GM12878 (cell line): ENCODE data around the gene AGAP2. TPM values are rescaled to one million over a fixed set of nuclear protein-coding genes. Genes with fewer than 3 reads are reported as not detected.

Experiments used
- BACH1 ChIP-seq: fragments of 450-650 bp; IDR thresholded peaks from 2 replicates; pipeline ENCODE4 v1.6.1; 2017; ENCODE audit warnings: mild to moderate bottlenecking, borderline replicate concordance
- CBFB ChIP-seq: IDR thresholded peaks from 2 replicates; pipeline ENCODE4 v1.6.1; 2016; ENCODE audit warnings: antibody characterized with exemption, low read depth
- FOXK2 ChIP-seq: fragments of 450-650 bp; IDR thresholded peaks from 2 replicates; pipeline ENCODE4 v1.6.1; 2017; ENCODE audit warnings: mild to moderate bottlenecking, moderate library complexity
- KAT2A ChIP-seq: conservative IDR thresholded peaks from 2 replicates; pipeline ENCODE4 v1.6.1; 2011; ENCODE audit warnings: low read depth, low read length; ENCODE audit not compliant: control insufficient read depth
- NBN ChIP-seq: fragments of 450-650 bp; IDR thresholded peaks from 2 replicates; pipeline ENCODE4 v1.6.1; 2016
- NFXL1 ChIP-seq: fragments of 450-650 bp; IDR thresholded peaks from 2 replicates; pipeline ENCODE4 v1.6.1; 2017; ENCODE audit warnings: antibody characterized with exemption, mild to moderate bottlenecking, borderline replicate concordance
- NFYA ChIP-seq: IDR thresholded peaks from 2 replicates; pipeline ENCODE4 v1.6.1; 2011; ENCODE audit warnings: low read depth, mild to moderate bottlenecking, low read length, improper control_type of control experiment, borderline replicate concordance
- NR2C1 ChIP-seq: fragments of 450-650 bp; IDR thresholded peaks from 2 replicates; pipeline ENCODE4 v1.6.1; 2017; ENCODE audit warnings: antibody characterized with exemption, mild to moderate bottlenecking, moderate library complexity
- PKNOX1 ChIP-seq: fragments of 450-650 bp; IDR thresholded peaks from 2 replicates; pipeline ENCODE4 v1.6.1; 2016; ENCODE audit warnings: mild to moderate bottlenecking
- SP1 ChIP-seq: IDR thresholded peaks from one replicate; pipeline ENCODE4 v1.6.1; 2011; ENCODE audit warnings: low read depth, low read length
- SPI1 ChIP-seq: IDR thresholded peaks from 2 replicates; pipeline ENCODE4 v1.6.1; 2011; ENCODE audit warnings: low read depth, mild to moderate bottlenecking, low read length, moderate library complexity, borderline replicate concordance; ENCODE audit not compliant: insufficient read depth
- SREBF1 ChIP-seq: IDR thresholded peaks from 2 replicates; pipeline ENCODE4 v1.6.1; 2012; ENCODE audit warnings: mild to moderate bottlenecking, low read length
- TCF7 ChIP-seq: IDR thresholded peaks from 2 replicates; pipeline ENCODE4 v1.6.1; 2014; ENCODE audit warnings: antibody characterized with exemption, borderline replicate concordance
- ZBTB4 ChIP-seq: fragments of 450-650 bp; formaldehyde crosslinking; IDR thresholded peaks from 2 replicates; pipeline ENCODE4 v1.4.0; 2022; ENCODE audit warnings: mild to moderate bottlenecking, moderate library complexity
- polyA plus RNA-seq, 11 experiments: library from polyadenylated mRNA; depleted of rRNA in 4 of 11; unstranded in 6 of 11; stranded (reverse) in 5 of 11; fragments of >200 nt; fragmentation: Nextera tagmentation in 4 of 11; fragmentation: Illumina TruSeq in 1 of 11; extraction: Ambion mirVana in 4 of 11; extraction: Trizol in 1 of 11; gene quantifications; 1 replicate in 1 of 11; 2 replicates in 10 of 11; pipeline versions ENCODE4 v1.2.1 to v1.2.3, GENCODE V29; 2011 to 2016; ENCODE audit warnings: inconsistent platforms in 2 of 11, missing spikeins in 2 of 11, low read depth in 1 of 11
- total RNA-seq, 4 experiments: library from RNA; depleted of rRNA in 3 of 4; stranded (reverse); fragments of >200 nt in 3 of 4; fragmentation: Illumina TruSeq in 1 of 4; extraction: Trizol in 1 of 4; gene quantifications; 2 replicates each; pipeline versions ENCODE4 v1.2.1 to v1.2.3, GENCODE V29; 2013 to 2021
- TF ChIP-seq, protein P1 (sequence below): IDR thresholded peaks from 2 replicates; pipeline ENCODE4 v1.6.1; 2011; ENCODE audit warnings: borderline replicate concordance, low read depth, mild to moderate bottlenecking, moderate library complexity, mixed read lengths, low read length; ENCODE audit not compliant: insufficient read depth; ENCODE audit errors: extremely low read length
- TF ChIP-seq, protein P2 (sequence below): fragments of 450-650 bp; IDR thresholded peaks from 2 replicates; pipeline ENCODE4 v1.6.1; 2017; ENCODE audit warnings: mild to moderate bottlenecking, moderate library complexity

The AGAP2 gene
- total and polyA plus RNA-seq, 10 of the 15 experiments (the other 5 are each of a cell fraction or from before 2014, with no cell fraction given) = 0.29 to 19.8 (median 11.0) TPM

GRCh38 chr12:57751788-57752667 is 13.5 kb upstream of the AGAP2 start, which contains the start of gene CDK4 (continued):
- no peak for TF ChIP-seq ZBTB4 (CRISPR knock-in tag)
- TF ChIP-seq PKNOX1 = peak; percentile 82
- no peak for TF ChIP-seq NFYA
- no peak for TF ChIP-seq SPI1
- TF ChIP-seq SREBF1 = no peak
- no peak for TF ChIP-seq KAT2A
- TF ChIP-seq SP1 = peak; percentile 88
- TF ChIP-seq FOXK2 = peak; percentile 72; the same call in 1 of the 2 replicates
- no peak for TF ChIP-seq TCF7
- TF ChIP-seq NFXL1 = no peak
- TF ChIP-seq, protein P1, sequence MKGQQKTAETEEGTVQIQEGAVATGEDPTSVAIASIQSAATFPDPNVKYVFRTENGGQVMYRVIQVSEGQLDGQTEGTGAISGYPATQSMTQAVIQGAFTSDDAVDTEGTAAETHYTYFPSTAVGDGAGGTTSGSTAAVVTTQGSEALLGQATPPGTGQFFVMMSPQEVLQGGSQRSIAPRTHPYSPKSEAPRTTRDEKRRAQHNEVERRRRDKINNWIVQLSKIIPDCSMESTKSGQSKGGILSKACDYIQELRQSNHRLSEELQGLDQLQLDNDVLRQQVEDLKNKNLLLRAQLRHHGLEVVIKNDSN = peak; percentile 99
- TF ChIP-seq NR2C1 = 0 out of 2 replicates have a peak, but pooled peaks have one; percentile 9
- peak; percentile 79; the same call in 1 of the 2 replicates for TF ChIP-seq NBN
- TF ChIP-seq, protein P2, sequence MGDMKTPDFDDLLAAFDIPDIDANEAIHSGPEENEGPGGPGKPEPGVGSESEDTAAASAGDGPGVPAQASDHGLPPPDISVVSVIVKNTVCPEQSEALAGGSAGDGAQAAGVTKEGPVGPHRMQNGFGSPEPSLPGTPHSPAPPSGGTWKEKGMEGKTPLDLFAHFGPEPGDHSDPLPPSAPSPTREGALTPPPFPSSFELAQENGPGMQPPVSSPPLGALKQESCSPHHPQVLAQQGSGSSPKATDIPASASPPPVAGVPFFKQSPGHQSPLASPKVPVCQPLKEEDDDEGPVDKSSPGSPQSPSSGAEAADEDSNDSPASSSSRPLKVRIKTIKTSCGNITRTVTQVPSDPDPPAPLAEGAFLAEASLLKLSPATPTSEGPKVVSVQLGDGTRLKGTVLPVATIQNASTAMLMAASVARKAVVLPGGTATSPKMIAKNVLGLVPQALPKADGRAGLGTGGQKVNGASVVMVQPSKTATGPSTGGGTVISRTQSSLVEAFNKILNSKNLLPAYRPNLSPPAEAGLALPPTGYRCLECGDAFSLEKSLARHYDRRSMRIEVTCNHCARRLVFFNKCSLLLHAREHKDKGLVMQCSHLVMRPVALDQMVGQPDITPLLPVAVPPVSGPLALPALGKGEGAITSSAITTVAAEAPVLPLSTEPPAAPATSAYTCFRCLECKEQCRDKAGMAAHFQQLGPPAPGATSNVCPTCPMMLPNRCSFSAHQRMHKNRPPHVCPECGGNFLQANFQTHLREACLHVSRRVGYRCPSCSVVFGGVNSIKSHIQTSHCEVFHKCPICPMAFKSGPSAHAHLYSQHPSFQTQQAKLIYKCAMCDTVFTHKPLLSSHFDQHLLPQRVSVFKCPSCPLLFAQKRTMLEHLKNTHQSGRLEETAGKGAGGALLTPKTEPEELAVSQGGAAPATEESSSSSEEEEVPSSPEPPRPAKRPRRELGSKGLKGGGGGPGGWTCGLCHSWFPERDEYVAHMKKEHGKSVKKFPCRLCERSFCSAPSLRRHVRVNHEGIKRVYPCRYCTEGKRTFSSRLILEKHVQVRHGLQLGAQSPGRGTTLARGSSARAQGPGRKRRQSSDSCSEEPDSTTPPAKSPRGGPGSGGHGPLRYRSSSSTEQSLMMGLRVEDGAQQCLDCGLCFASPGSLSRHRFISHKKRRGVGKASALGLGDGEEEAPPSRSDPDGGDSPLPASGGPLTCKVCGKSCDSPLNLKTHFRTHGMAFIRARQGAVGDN = no peak; the same call in 1 of the 2 replicates
- peak; percentile 57; the same call in 1 of the 2 replicates for TF ChIP-seq BACH1
- peak; percentile 88; the same call in 1 of the 2 replicates for TF ChIP-seq CBFB
